ENCODE measurements around the gene SEC62. TPM values are rescaled to one million over a fixed set of nuclear protein-coding genes. Genes with fewer than 3 reads are reported as not detected.

SEC62 gene
- total RNA-seq, 4 donors from 2014 or later = 16.5 to 28.8 (median 22.8) TPM

DNA sequence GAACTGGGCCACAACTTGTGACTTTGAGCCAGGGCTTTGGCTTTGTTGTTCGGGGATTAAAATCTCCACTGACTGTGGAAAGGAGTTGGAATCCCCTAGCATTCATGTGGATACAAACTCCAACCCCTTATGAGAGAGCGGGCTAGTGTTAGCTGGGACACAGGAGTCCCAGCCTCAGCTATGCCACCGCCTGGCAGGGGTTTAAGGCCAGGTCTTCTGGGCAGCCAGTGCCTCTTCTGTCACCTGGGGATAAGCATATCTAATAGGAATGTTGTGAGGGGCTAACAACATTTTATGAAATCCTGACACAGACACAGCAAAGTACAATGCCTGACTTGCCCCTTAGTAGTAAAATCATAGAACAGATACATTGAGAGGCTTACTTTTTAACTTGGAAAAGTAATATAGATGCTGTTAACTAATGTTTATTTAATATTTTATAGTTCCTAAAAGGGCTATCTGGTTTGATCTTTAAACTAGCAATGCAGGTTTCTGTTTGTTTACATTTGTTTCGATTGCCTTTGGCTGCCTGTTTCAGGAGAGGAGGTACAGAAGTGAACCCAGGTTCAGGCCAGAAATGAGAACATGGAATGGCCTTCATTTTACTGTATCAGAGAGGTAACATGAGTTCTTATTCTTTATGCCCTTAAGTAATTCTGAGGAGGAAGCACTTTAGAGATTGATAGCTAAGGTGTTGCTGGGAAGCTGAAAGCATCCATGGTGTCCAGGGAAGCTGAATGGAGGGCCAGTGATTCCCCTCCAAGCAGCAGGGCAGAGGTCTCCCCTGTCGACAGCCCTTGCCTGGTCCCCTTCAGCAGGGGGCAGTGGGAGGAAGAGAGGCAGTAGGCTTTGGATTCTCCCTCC is 79.9 kb downstream of the SEC62 start:
- WGBS, 2 donors = 77 to 78% methylated on average over 5 of the region's 5 CpGs
- no peak for DNase-seq (ENCODE audit: low spot score in 2 of 2)
- TF ChIP-seq POLR2A (IDR thresholded peaks at IDR 0.05) (no peak), CTCF (IDR thresholded peaks at IDR 0.05) (no peak)
- no peak overlapping the region for H3K4me3 ChIP-seq (ENCODE audit: low read depth, poor library complexity, severe bottlenecking)
- intact Hi-C loops (cut with DNase I; ENCODE audit: low total_unique reads) = no loop called here

GRCh38 chr3:170047133-170047404 is 80.5 kb downstream of the SEC62 start:
- no peak for TF ChIP-seq POLR2A (IDR thresholded peaks at IDR 0.05)
- no peak for TF ChIP-seq CTCF (IDR thresholded peaks at IDR 0.05)
- WGBS, 2 donors = 92 to 93% methylated on average over 3 of the region's 3 CpGs
- DNase-seq (ENCODE audit: low spot score in 2 of 2) = no peak
- no peak overlapping the region for H3K4me3 ChIP-seq (ENCODE audit: low read depth, poor library complexity, severe bottlenecking)
- intact Hi-C loops (cut with DNase I; ENCODE audit: low total_unique reads) = no loop called here

Other genes with a start within 250 kb of the SEC62 start
- gene TERC, start 201.7 kb upstream of the SEC62 start, total RNA-seq = 100 to 1,000 TPM in 2 of 4 donors, 10 to 100 TPM in 2; 69.6 to 342 (median 107) TPM
- under 1 TPM; 0.19 to 0.65 (median 0.26) TPM for gene ACTRT3, start 197.2 kb upstream of the SEC62 start, total RNA-seq
- gene MYNN, start 193.4 kb upstream of the SEC62 start, total RNA-seq = 10 to 100 TPM; 13.2 to 16.6 (median 14.8) TPM
- not detected for gene LRRIQ4, start 153.9 kb upstream of the SEC62 start, total RNA-seq
- gene LRRC34, start 153.9 kb upstream of the SEC62 start, total RNA-seq = 1 to 10 TPM in 1 of 4 donors, under 1 TPM in 2, not detected in 1; 0.34 to 1.8 (median 0.34) TPM
- gene LRRC31, start 96.9 kb upstream of the SEC62 start, total RNA-seq = not detected
- gene SAMD7, start 55.2 kb upstream of the SEC62 start, total RNA-seq = not detected
- 1 to 10 TPM; 1.5 to 6.3 (median 3.3) TPM for gene GPR160, start 71.2 kb downstream of the SEC62 start, total RNA-seq
- gene PHC3, start 214.9 kb downstream of the SEC62 start, total RNA-seq = 10 to 100 TPM; 31.9 to 47.6 (median 45.5) TPM